M059J (cell line): ENCODE results near the gene CNTN1. TPM values are rescaled to one million over a fixed set of nuclear protein-coding genes. Genes with fewer than 3 reads are reported as not detected.
"Not testable (repeated sequence)": the region's sequence is repeated elsewhere in the genome, so short reads cannot be mapped to it uniquely, and the experiment has no call there.

Experiments
- DNase-seq: peaks from one replicate; pipeline ENCODE4 v3.0.0-alpha.2; 2012; ENCODE audit warnings: low read depth
- total RNA-seq: library from RNA; depleted of rRNA; stranded (reverse); fragments of >200 nt; shearing (Covaris generic); gene quantifications from 2 replicates; pipeline ENCODE4 v1.2.3, GENCODE V29; 2014

CNTN1 gene
- total RNA-seq, 1 experiment from 2014 or later: 0.74 TPM

- DNase-seq: no peak
Measured at GRCh38 chr12:41045509-41045908, 353.3 kb downstream of the CNTN1 start.

DNA sequence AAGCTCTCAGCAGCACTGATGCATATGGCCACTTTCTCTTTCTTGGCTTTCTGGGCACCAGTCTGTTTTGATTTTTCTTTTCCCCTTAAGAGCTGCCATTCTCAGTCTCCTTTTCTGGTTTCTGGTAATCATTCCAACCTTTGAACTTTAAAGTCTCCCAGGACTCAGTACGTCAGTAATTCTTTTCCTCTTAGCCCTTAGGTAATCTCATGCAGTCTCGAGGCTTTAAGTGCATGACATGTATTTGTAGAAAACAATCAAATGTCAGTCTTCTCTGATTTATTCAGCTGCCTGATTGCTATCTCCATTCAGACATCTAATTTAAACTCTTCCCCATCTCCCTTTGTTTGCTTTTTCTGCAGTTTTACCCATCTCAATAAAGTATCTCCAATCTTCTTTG lies 356.8 kb downstream of the CNTN1 start:
- no peak for DNase-seq

GRCh38 chr12:41051954-41052353 lies 359.7 kb downstream of the CNTN1 start:
- no peak for DNase-seq

DNA sequence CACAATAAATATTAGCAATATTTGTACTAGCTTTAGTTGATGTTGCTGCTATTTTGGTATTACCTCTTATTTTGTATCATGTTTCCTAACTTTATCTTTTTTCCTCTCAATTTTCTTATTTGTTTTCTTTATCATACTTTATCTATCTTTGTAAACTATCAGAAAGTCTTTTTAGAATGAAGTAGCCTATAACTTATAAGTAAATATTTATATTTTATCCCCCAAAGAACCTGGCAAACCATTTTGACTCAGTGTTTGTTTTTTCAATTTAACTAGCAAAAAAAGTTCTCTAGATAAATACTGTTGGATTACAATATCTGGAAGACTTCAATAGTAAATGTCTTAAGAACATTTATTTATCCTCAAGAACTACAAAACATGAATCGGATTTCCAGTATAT lies 360.2 kb downstream of the CNTN1 start:
- no peak for DNase-seq

DNA sequence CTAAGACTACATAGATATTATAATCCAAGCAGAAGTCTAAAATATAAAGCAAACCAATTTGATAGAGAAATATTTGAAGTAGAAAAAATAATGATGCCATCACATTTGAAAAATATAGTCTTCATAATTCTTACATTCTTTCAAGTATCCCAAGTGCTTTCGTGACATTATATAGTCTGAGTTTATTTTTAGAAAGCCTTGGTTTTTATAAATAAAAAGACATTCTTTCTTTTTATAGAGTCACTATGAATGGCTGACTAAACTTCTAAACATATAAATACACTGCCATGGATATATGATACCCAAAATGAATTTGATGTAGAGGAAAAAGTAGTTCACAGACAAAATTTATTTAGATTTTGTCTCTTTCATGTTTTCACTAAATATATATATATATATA lies 360.8 kb downstream of the CNTN1 start:
- DNase-seq: no peak

DNA sequence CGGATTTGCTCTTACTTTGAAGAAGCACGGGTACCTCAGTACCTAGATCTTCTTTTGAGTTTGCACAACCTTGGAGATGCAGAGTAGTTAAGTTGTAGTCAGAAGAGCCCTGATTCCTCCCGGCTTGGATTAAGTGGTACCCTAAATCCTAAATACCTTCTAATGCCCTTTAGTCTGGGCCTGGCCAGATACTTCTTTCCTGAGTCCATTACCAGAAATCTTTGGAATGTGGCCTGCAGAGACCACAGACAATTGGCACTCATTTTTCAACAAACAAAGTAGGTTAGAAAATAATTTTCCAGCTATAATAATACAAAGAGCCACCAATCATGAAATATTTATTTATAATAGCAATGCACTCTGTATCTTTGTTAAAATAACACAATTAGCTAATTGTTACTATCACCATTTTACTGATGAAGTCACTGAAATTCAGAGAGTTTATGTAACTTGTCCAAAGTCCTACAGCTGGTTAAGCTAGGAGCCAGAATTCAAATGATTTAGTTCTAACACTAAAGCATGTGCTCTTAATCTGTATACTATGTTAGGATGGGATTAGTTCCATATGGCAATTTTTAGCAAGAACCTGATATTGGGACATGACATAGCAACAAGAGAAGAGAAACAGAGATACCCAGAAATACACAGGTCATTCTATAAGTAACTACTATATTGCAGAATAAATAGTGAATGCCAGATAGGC lies 363.8 kb downstream of the CNTN1 start:
- DNase-seq: peak; percentile 1

DNA sequence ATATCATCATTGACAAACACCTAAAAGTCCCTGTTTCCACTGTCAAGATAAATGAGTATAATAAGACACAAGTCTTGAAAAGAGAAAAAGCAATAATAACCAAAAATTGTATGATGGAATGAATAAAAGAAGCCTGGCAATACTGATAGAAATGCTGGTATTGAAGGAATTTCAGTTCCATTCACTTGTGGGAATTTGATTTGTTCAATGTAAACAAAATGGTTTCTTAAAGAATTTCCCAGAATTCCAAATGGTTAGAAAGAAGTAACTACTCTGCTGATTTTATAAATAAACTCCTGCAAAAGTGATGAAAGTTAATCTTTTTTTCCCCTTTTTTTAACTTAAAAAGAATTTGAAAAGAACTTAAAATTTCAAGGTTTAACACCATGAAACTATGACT lies 366.0 kb downstream of the CNTN1 start:
- no peak for DNase-seq

DNA sequence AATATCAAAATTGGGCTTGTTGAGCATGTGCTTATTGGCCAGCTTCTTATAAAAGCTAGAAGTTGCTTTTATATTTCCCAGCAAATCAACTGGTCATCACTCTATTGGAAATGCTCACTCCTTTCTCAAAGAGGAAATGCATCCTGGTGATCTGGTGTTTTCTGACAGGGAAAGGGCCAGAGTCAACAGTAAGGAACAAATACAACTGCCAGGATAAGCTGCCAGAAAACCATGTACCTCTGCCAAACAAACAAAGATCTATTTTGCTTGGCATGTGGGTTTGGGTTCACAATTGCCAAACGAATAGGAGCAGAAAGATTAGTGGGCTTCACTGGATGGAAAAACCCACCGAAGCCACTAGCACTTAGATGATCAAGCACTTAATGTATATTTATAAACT lies 369.0 kb downstream of the CNTN1 start:
- no peak for DNase-seq

DNA sequence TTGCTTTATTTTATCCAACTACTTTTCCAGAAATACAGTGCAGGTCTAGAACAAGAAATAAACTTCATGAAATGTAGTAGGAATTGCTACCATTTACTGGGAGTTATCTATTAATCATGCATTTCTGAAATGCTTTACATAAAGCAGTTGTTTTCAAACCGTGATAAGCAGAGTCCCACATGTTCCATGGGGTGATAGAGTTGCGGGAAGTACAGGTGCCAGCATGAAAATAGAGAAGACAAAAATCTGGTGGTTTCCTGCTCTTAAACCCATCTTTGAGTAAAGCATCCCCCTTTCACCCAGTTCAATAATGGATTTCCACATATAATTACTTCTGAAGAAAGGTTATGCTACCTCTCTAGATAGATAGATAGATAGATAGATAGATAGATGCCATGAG lies 372.2 kb downstream of the CNTN1 start:
- no peak for DNase-seq

DNA sequence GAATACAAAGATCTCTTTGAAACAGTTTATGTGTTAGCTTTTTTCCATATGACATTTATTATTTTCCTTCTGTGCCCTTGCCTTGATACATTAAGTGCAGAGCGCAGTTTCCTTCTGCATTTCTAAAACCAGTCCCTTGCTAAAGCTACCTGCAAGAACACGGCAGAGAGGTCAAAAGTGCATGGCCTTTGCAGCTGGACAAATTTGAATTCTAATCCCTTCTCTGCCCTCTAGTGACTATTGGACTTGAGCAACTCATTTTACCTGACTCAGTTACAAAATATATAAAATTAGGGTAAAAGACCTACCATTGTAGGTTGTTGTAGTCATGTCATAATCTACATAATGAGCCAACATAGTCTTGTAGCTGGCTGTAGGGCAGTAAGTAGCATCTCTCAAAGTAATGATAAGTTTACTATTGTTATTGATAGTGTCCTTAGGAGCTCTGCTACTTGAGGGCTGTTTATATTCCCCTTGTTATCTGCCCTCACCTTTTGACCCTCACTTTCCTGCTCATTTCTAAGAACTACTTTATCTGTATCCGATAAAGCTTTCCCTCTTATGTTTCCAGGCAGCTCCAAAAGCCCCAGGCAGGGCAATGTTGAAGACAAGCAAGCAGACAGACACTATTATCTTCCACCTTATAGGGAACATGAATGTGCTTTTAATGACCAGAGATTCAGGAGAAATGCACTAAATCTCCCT lies 375.9 kb downstream of the CNTN1 start:
- no peak for DNase-seq

DNA sequence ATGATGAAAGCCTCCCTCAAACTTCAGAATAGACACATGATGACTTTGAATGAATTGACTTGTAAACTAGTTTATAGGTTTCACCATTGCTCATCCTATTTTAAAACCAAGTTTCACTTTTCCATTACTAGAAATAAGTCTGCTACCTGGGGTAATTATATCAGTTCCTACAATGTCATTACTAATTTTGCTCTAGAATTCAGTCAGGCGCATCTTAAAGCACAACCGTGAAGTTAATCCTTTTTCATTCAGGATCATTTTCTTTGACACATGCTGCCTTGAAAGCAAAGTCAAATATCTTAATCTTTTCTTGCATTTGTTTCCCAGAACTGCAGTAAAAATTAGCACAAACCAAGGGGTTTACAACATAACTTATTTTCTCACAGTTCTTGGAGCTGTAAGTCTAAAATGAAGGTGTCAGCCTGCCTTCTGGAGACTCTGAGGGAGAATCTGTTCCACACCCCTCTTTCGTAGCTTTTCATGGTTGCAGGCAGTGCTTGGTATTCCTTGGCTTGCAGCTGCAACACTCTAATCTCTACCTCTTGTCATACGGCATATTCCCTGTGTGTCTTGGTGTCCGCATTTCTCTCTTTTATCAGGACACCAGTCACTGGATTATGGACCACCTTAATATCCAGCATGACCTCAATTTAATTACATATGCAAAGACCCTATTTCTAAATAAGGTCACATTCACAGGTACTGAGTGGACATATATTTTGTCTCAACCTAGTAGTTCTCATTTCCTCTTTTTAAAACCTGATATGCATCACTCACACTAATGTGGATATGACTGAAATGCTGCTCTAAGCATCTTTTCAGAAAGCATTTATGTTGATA lies 381.6 kb downstream of the CNTN1 start:
- DNase-seq: no peak

- no peak for DNase-seq
Measured at GRCh38 chr12:41074473-41074769, 382.2 kb downstream of the CNTN1 start.

- DNase-seq: no peak
Measured at GRCh38 chr12:41076114-41076513, 383.9 kb downstream of the CNTN1 start.

GRCh38 chr12:41081241-41081640 lies 389.0 kb downstream of the CNTN1 start:
- DNase-seq: not testable (repeated sequence)

DNA sequence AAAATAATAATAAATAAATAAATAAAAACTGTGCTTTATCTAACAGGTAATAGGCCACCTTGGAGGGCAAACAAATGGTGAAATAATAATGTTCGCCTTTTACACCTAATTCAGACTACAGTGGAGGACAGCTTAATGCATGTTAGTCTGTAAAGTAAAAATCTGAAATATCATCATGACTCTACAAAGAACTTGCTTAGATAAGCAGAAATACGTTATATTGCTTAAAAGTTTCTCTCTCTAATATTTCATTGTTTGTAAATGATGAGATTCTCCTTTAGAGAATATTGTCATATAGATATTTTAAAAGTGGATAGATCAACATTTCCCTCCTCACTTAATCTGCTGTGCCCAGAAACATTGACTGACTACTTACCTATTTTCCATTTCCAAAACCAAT lies 397.2 kb downstream of the CNTN1 start:
- no peak for DNase-seq

- no peak for DNase-seq
Measured at GRCh38 chr12:41092115-41092514, 399.9 kb downstream of the CNTN1 start.

- DNase-seq: no peak
Measured at GRCh38 chr12:41096797-41097196, 404.6 kb downstream of the CNTN1 start.

GRCh38 chr12:41100572-41100971 lies 408.3 kb downstream of the CNTN1 start:
- no peak for DNase-seq

DNA sequence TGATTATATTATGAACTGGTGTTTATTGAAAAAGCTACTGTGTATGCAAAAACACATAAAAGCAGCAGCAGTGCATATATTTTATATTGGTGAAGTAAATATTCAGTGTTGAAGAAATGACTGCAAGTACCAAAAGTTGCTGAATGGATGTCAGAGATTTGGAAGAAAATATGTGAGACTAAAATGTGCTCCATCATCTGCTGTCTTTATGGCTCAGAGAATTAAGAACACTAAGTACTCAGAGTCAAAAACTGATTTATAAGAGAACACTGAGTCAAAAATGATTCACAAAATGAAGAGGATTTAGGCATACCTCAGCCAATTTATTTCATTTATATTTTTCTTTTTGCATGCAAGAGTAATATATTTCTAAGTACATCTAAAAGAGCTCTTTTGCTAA lies 409.6 kb downstream of the CNTN1 start:
- no peak for DNase-seq

GRCh38 chr12:41103614-41104013 lies 411.4 kb downstream of the CNTN1 start:
- DNase-seq: no peak

- DNase-seq: no peak
Measured at GRCh38 chr12:41106315-41106714, 414.1 kb downstream of the CNTN1 start.

DNA sequence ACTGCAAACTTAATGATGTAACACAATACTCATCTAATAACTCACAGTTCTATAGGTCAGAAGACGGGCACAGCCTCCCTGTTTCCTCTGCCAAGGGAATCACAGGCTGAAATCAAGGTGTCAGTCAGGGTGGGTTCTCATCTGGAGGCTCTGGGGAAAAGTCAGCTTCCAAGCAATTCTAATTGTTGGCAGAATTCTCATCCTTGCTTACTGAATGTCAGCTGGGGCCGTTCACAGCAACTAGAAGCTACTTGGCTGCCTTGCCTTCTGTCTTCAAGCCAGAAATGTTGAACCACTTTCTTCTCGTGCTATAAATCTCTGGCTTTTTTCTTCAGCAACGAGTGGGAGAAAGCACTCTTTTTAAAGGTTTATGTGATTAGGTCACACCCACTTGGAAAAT lies 415.8 kb downstream of the CNTN1 start:
- DNase-seq: no peak

GRCh38 chr12:41112903-41113302 lies 420.7 kb downstream of the CNTN1 start:
- DNase-seq: no peak
